CD4-positive, alpha-beta T cell treated with Interleukin-17A for 4 hours (primary cell): Measurements from ENCODE around the gene MYDGF.
"Not testable (repeated sequence)": the region's sequence is repeated elsewhere in the genome, so short reads cannot be mapped to it uniquely, and the experiment has no call there.

Source experiments
- DNase-seq: peaks from one replicate; pipeline ENCODE4 v3.0.0-alpha.2; 2020; ENCODE audit warnings: mixed read lengths

The MYDGF gene

DNA sequence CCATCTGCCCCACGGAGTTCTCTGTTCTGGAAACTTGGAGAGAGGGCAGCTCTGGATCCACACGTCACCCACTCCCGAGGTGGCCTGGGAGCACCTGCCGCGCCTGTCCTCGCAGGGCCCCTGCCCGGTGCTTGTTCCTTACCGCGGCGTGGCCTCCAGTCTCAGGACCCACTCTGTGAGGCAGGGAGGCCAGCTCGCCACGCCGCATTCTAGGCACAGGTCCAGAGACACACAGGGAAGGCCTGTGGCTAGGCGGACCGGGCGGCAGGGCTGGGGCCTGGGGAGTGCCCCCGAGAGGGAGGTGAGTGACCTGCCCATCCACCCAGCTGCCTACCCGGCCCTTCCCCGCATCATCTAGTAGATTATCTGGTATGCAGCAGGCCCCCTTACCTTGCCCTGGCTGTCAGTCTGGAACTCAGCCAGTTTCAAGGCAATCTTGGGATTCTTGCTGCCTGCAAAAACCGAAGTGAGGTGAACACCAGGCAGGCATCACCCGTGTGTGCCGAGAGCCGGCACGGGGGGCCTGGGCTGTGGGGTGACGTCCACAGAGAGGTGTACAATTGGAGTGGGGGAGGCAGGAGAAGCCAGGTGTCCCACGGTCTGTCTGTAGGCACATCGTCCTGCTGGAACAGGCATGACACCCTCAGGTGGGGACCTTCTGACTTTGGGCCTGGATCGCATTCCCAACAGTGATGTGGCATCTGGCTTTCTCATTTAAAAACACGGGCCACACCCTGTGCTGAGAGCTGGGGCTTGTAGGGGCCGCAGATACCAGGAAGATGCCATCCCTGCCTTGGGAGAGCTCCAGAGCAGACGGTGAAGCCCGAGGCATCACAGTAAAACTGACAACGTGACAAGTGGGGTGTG, 29.9 kb upstream of the MYDGF start:
- DNase-seq, result no peak

- no peak for DNase-seq
These were observed 27.2 kb upstream of the MYDGF start for GRCh38 chr19:4697304-4697703.

- DNase-seq, result no peak
These were observed 25.1 kb upstream of the MYDGF start for GRCh38 chr19:4695224-4695731.

GRCh38 chr19:4694211-4694987, 24.3 kb upstream of the MYDGF start:
- no peak for DNase-seq

GRCh38 chr19:4693471-4694121, 23.5 kb upstream of the MYDGF start:
- DNase-seq, result no peak

GRCh38 chr19:4693078-4693350, 22.9 kb upstream of the MYDGF start:
- DNase-seq, result no peak

DNA sequence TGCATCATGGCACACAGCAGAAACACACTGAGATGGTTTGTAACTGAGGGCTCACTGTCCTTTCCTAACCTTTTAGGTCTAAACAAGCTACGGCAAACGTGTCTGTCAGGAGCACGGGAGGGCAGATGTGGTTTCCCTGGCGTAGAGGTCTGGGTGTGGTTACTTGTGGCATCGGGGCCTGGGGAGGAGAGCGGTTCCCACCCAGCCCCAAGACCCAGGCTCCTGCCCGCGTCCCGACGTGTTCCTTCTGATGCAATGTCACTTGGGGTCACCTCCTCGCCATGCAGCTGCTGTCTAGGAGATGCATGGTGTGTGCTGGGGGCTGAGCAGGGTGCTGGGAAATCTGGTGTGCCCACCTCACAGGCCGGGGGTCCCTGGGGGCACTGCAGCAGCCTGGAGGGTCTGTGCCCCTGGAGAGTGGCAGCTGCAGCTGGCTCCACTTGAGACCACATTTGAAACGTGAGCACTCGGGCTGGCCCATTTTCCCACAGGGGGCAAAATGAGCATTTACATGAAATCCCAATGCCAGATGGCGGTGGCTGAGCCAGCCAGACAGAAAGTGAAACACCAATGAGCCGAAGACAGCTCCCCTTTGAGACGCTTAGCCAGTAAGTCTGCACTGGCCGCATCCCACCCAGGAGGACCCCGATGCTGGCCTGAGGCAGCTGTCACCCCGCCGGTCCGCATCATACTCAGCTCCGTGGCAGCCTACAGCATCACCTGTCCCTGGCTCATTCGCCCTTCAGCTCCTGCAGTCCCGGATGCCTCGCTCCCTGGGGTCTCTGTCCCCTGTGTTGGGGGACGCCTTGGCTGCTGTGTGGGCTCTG, 22.3 kb upstream of the MYDGF start:
- no peak for DNase-seq

GRCh38 chr19:4691373-4691772, 21.2 kb upstream of the MYDGF start:
- DNase-seq, result no peak

GRCh38 chr19:4690361-4690760, 20.2 kb upstream of the MYDGF start:
- DNase-seq, result no peak

GRCh38 chr19:4689403-4689802, 19.3 kb upstream of the MYDGF start:
- DNase-seq, result no peak

- no peak for DNase-seq
These were observed 18.4 kb upstream of the MYDGF start for GRCh38 chr19:4688587-4688986.

GRCh38 chr19:4687396-4687795, 17.3 kb upstream of the MYDGF start:
- DNase-seq, result no peak

- DNase-seq, result no peak
These were observed 16.6 kb upstream of the MYDGF start for GRCh38 chr19:4686700-4687099.

DNA sequence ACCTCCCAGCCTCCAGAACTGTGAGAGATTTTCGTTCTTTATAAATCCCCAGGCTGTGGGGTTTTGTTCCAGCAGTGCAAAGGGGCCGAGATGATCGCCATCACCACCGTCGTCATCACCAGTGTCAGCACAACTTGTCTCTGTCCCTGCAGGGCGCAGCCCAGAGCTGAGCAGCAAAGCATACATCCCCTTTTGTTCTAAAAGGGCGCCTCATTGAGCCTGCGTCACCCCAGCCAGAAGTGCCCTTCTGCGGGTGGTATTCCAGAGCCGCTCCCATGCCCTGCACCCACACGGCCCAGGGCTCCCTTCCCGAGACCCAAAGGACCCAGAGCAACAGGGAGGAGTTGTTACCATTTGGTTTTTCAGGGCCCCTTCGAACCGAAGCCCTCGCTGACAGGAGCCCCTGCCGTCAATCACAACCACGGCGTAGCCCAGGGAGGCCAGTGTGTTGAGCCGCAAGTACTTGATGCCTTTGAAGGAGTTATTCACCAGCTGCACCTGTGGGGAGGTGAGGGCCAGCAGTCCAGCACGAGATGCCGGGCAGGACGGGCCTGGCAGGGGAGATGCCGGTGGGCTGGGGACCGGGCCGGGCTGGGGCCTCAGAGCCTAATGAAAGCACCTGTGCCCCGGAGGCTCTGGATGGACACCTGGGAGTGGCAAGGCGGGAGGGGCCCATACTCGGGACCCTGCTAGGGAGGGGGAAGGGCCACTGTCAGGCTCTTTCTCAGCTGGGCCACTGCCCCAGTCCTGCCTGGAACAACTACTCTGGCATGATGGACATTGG, 14.4 kb upstream of the MYDGF start:
- no peak for DNase-seq

DNA sequence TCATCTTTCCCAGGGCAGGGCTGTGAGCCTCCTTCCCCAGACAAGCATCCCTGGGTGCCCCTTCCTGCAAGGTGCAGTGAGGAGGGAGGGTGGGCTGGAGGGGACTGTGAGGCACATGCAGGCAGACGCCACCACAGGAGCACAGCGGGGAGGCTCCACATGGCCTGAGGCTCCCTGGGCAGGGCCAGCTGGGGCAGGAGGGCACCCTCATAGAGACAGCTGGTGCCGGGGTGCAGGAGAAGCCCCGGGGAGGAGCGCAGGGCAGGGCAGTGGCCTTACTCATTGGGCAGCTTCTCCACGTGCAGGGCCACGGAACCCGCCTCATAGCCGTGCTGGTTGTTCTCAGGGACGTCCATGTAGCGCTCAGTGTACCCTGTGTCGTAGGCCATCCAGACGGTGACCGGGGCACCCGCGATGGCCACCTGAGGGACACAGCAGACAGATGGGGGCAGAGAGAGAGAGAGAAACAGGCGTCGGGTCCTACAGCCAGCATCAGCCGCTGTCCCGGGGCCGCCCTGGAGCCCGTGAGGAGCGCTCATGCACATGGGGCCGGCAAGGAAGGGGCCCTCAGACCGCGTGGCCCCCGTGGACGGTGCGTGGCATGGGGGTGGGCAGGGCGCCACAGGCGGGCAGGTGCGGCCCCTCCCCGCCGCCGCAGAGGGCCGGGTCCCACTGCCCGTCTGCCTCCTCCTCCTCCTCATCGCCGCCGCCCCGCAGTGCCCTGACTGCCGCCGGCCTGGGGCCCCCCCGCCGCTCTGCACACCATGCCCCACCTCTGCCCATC, 12.5 kb upstream of the MYDGF start:
- no peak for DNase-seq

DNA sequence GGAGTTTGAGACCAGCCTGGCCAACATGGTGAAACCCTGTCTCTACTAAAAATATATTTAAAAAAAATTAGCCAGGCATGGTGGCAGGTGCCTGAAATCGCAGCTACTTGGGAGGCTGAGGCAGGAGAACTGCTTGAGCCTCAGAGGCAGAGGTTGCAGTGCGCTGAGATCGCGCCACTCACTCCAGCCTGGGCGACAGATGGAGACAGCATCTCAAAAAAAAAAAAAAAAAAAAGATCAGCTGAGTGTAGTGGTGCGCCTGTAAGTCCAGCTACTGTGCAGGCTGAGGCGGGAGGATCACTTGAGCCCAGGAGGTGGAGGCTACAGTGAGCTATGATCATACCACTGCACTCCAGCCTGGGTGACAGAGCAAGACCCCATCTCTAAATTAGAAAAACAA, 9.9 kb upstream of the MYDGF start:
- not testable (repeated sequence) for DNase-seq

- no peak for DNase-seq
These were observed 9.0 kb upstream of the MYDGF start for GRCh38 chr19:4678881-4679790.

- DNase-seq, result peak; percentile 39
These were observed 7.0 kb upstream of the MYDGF start for GRCh38 chr19:4676955-4677731.

DNA sequence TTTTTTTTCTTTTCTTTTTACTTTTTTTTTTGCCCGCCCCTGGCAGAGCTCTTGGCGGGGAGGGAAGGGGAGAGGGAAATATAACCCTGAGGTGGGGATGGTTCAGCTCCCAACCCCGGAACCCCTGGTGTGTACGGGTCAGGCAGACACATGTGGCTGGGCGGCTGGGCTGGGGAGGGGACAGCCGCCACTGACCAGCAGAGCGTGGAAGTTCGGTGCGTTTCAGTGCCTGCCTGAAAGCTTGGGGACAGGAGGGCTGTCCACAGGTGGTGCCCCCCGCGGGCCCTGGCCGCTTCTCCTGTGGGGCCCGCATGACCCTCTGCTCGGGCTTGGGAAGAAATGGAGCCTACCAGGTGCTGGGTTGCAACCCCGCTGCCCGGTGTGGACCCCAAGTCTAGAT, 5.2 kb upstream of the MYDGF start:
- no peak for DNase-seq
